Measurements from ENCODE around the gene MED25. TPM values are rescaled to one million over a fixed set of nuclear protein-coding genes. Genes with fewer than 3 reads are reported as not detected.
A peak's percentile ranks its signal among the peaks of the same experiment; 100 is the strongest.

MED25 gene
- total and polyA plus RNA-seq, 9 of the 15 experiments (the other 6 are each of a cell fraction or from before 2014, with no cell fraction given): 4.1 to 93.9 (median 19.3) TPM

DNA sequence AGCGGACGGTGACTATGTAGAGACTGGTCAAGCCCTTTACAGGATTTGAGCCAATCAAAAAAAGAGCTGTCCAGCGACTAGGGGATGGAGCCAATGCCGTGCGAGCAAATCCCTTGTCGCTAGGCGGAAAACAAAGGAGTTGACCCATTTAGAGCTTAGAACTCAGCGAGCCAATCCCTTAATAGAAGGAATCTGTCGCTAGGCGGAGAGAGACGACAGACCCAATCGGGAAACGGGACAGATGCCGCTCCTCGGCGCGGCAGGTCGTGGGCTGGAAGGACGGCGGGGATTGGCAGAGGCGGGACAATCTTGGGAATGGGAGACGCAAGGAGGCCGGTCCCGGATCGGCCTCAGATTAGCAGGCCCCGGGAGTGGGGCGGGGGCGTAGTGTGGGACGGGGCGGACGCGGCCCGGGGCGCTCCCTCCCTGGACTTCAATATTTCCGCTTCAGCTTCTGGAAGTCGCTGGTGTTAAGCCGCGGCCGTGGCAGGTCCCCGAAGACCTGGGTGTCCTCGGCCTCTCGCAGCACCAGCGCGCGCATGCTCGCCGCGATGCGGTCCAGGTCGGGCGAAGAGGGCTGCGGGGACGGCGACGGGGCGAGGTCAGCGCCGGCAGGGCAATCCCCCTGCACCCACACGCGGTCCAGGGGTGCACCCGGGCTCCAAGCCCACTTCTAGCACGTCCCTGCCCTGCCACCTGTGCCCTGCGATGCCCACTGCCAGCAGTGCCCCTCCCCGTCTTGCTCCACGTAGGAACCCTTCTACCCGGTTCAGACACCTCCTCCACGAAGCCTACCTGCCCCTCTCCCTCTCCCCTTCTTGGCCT lies 51.6 kb downstream of the MED25 start (continued):
- no peak for TF ChIP-seq JUNB (CRISPR knock-in tag; conservative IDR thresholded peaks at IDR 0.05)
- TF ChIP-seq MEF2D (tag; conservative IDR thresholded peaks at IDR 0.05; ENCODE audit: low read depth): no peak
- TF ChIP-seq ZNF785 (CRISPR knock-in tag; IDR thresholded peaks at IDR 0.05): no peak
- TF ChIP-seq, protein P1, sequence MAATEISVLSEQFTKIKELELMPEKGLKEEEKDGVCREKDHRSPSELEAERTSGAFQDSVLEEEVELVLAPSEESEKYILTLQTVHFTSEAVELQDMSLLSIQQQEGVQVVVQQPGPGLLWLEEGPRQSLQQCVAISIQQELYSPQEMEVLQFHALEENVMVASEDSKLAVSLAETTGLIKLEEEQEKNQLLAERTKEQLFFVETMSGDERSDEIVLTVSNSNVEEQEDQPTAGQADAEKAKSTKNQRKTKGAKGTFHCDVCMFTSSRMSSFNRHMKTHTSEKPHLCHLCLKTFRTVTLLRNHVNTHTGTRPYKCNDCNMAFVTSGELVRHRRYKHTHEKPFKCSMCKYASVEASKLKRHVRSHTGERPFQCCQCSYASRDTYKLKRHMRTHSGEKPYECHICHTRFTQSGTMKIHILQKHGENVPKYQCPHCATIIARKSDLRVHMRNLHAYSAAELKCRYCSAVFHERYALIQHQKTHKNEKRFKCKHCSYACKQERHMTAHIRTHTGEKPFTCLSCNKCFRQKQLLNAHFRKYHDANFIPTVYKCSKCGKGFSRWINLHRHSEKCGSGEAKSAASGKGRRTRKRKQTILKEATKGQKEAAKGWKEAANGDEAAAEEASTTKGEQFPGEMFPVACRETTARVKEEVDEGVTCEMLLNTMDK (IDR thresholded peaks at IDR 0.05; ENCODE audit: borderline replicate concordance, insufficient read depth, low read depth, low read length, poor library complexity, severe bottlenecking): no peak
- TF ChIP-seq HMGN3 (IDR thresholded peaks at IDR 0.05; ENCODE audit: borderline replicate concordance, extremely low read depth, insufficient read length, low read depth, low read length): peak; percentile 80
- TF ChIP-seq PHTF2 (CRISPR knock-in tag; IDR thresholded peaks at IDR 0.05): no peak
- TF ChIP-seq MCM5 (IDR thresholded peaks at IDR 0.05; ENCODE audit: low read depth): no peak
- no peak for TF ChIP-seq ZNF175 (CRISPR knock-in tag; IDR thresholded peaks at IDR 0.05; ENCODE audit: low read depth)
- no peak for TF ChIP-seq PPARD (CRISPR knock-in tag; IDR thresholded peaks at IDR 0.05)
- TF ChIP-seq MAFF (IDR thresholded peaks at IDR 0.05; ENCODE audit: low read length): no peak
- TF ChIP-seq NR2C2 (CRISPR knock-in tag; IDR thresholded peaks at IDR 0.05): no peak
- TF ChIP-seq NR2C2 (tag; IDR thresholded peaks at IDR 0.05): peak; percentile 45; the same call in 1 of the 2 replicates
- no peak for TF ChIP-seq ZNF282 (CRISPR knock-in tag; IDR thresholded peaks at IDR 0.05)
- peak; percentile 96 for TF ChIP-seq ASH1L (IDR thresholded peaks at IDR 0.05; ENCODE audit: borderline replicate concordance, low read depth, partially characterized antibody)
- TF ChIP-seq SIRT6 (IDR thresholded peaks at IDR 0.05; ENCODE audit: low read depth, low read length): no peak
- no peak for TF ChIP-seq WHSC1 (IDR thresholded peaks at IDR 0.05; ENCODE audit: low read length)
- TF ChIP-seq, protein P2, sequence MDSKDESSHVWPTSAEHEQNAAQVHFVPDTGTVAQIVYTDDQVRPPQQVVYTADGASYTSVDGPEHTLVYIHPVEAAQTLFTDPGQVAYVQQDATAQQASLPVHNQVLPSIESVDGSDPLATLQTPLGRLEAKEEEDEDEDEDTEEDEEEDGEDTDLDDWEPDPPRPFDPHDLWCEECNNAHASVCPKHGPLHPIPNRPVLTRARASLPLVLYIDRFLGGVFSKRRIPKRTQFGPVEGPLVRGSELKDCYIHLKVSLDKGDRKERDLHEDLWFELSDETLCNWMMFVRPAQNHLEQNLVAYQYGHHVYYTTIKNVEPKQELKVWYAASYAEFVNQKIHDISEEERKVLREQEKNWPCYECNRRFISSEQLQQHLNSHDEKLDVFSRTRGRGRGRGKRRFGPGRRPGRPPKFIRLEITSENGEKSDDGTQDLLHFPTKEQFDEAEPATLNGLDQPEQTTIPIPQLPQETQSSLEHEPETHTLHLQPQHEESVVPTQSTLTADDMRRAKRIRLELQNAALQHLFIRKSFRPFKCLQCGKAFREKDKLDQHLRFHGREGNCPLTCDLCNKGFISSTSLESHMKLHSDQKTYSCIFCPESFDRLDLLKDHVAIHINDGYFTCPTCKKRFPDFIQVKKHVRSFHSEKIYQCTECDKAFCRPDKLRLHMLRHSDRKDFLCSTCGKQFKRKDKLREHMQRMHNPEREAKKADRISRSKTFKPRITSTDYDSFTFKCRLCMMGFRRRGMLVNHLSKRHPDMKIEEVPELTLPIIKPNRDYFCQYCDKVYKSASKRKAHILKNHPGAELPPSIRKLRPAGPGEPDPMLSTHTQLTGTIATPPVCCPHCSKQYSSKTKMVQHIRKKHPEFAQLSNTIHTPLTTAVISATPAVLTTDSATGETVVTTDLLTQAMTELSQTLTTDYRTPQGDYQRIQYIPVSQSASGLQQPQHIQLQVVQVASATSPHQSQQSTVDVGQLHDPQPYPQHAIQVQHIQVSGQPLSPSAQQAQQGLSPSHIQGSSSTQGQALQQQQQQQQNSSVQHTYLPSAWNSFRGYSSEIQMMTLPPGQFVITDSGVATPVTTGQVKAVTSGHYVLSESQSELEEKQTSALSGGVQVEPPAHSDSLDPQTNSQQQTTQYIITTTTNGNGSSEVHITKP (IDR thresholded peaks at IDR 0.05; ENCODE audit: partially characterized antibody): peak; percentile 98
- TF ChIP-seq FOS (IDR thresholded peaks at IDR 0.05; ENCODE audit: extremely low read depth, insufficient read length): peak; percentile 92

Measured in K562 (cell line).